ENCODE results near the gene TUSC2. TPM values are rescaled to one million over a fixed set of nuclear protein-coding genes. Genes with fewer than 3 reads are reported as not detected.

TUSC2 gene
- total RNA-seq, 1 experiment from 2014 or later, result 15.2 TPM

- H3K27ac ChIP-seq (ENCODE audit: low read depth, low read length, poor library complexity, severe bottlenecking), result no peak overlapping the region
- H3K36me3 ChIP-seq (ENCODE audit: insufficient read depth, low read length, poor library complexity, severe bottlenecking), result no peaks in the 10 kb centered on the region
- TF ChIP-seq, protein P1, sequence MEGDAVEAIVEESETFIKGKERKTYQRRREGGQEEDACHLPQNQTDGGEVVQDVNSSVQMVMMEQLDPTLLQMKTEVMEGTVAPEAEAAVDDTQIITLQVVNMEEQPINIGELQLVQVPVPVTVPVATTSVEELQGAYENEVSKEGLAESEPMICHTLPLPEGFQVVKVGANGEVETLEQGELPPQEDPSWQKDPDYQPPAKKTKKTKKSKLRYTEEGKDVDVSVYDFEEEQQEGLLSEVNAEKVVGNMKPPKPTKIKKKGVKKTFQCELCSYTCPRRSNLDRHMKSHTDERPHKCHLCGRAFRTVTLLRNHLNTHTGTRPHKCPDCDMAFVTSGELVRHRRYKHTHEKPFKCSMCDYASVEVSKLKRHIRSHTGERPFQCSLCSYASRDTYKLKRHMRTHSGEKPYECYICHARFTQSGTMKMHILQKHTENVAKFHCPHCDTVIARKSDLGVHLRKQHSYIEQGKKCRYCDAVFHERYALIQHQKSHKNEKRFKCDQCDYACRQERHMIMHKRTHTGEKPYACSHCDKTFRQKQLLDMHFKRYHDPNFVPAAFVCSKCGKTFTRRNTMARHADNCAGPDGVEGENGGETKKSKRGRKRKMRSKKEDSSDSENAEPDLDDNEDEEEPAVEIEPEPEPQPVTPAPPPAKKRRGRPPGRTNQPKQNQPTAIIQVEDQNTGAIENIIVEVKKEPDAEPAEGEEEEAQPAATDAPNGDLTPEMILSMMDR (conservative IDR thresholded peaks at IDR 0.05; ENCODE audit: low read depth, low read length), result no peak
- no peak for TF ChIP-seq EZH2 (IDR thresholded peaks at IDR 0.05; ENCODE audit: borderline replicate concordance, low read depth, low read length, poor library complexity, severe bottlenecking)
- intact Hi-C loops (cut with micrococcal nuclease; ENCODE audit: unreplicated experiment), result no loop called here
- H3K4me1 ChIP-seq (ENCODE audit: insufficient read depth, low read length, poor library complexity, severe bottlenecking), result no peaks in the 10 kb centered on the region
- H3K9me3 ChIP-seq (ENCODE audit: low read depth, low read length, poor library complexity, severe bottlenecking), result no peaks in the 10 kb centered on the region
- no peak overlapping the region for H3K4me3 ChIP-seq (ENCODE audit: low read depth, low read length, poor library complexity, severe bottlenecking)
- ChIA-PET CTCF (no interaction called here), POLR2A (ENCODE audit: low non-redundant PET) (interaction anchor here (0.6 kb wide), 1 partner anchor 557 kb away, joined by 9 read pairs; the partner anchor contains the start of gene AMIGO3)
- no peak for DNase-seq (ENCODE audit: low spot score)
- peaks cover 4% of the 10 kb centered on the region for H3K27me3 ChIP-seq (replicated peaks; ENCODE audit: insufficient read depth, low read depth, low read length, poor library complexity)
- no TSS peak for BruUV-seq (replicated peaks)
These were observed 51.3 kb downstream of the TUSC2 start for GRCh38 chr3:50276762-50277101.

GRCh38 chr3:50275996-50276761 lies 51.8 kb downstream of the TUSC2 start:
- no peaks in the 10 kb centered on the region for H3K4me1 ChIP-seq (ENCODE audit: insufficient read depth, low read length, poor library complexity, severe bottlenecking)
- H3K9me3 ChIP-seq (ENCODE audit: low read depth, low read length, poor library complexity, severe bottlenecking), result no peaks in the 10 kb centered on the region
- TF ChIP-seq, protein P1 (conservative IDR thresholded peaks at IDR 0.05; ENCODE audit: low read depth, low read length), result no peak
- TF ChIP-seq EZH2 (IDR thresholded peaks at IDR 0.05; ENCODE audit: borderline replicate concordance, low read depth, low read length, poor library complexity, severe bottlenecking), result no peak
- H3K36me3 ChIP-seq (ENCODE audit: insufficient read depth, low read length, poor library complexity, severe bottlenecking), result no peaks in the 10 kb centered on the region
- ChIA-PET POLR2A (ENCODE audit: low non-redundant PET) (no interaction called here), CTCF (no interaction called here)
- intact Hi-C loops (cut with micrococcal nuclease; ENCODE audit: unreplicated experiment), result no loop called here
- DNase-seq (ENCODE audit: low spot score), result no peak
- H3K27me3 ChIP-seq (replicated peaks; ENCODE audit: insufficient read depth, low read depth, low read length, poor library complexity), result peaks cover 4% of the 10 kb centered on the region
- H3K27ac ChIP-seq (ENCODE audit: low read depth, low read length, poor library complexity, severe bottlenecking), result no peak overlapping the region
- no peak overlapping the region for H3K4me3 ChIP-seq (ENCODE audit: low read depth, low read length, poor library complexity, severe bottlenecking)
- BruUV-seq (replicated peaks), result no TSS peak

DNA sequence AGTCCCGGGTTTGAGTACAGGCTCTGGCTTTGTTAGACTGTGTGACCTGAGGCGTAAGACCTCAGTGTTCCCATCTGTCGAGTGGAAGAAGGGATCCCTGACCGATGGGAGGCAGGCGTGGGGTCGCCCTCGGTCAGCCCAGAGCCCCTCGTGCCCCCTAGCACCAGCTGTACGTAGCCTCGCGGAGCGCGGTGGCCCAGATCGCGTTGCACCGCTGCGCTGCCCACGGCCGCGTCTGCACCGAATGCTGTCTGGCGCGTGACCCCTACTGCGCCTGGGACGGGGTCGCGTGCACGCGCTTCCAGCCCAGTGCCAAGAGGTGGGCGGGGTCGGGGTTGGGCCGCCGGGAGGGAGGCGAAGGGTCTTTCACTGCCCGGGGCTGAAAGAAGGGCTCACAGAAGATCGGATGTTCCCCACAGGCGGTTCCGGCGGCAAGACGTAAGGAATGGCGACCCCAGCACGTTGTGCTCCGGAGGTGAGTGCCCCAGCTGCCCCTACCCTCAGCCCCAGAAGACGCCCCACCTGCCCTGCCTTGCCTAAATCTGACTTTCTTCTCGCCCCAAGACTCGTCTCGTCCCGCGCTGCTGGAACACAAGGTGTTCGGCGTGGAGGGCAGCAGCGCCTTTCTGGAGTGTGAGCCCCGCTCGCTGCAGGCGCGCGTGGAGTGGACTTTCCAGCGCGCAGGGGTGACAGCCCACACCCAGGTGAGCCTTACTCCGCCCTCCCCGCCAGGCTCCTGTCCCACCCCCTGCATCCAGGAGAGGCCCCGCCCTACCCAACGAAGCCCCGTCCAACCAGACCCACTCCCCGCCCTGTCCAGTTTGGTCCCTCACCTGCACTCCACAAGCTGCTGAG lies 52.7 kb downstream of the TUSC2 start:
- POLR2A ChIA-PET (ENCODE audit: low non-redundant PET), result no interaction called here
- no peak for DNase-seq (ENCODE audit: low spot score)
- no TSS peak for BruUV-seq (replicated peaks)

More for the DNA sequence above, 52.7 kb downstream of the TUSC2 start:
- CTCF ChIA-PET, result interaction anchor here (0.6 to 0.7 kb wide), 2 partner anchors 128 to 1318 kb away, joined by 7 to 8 read pairs; no protein-coding TSS in a partner anchor
- H3K27ac ChIP-seq (ENCODE audit: low read depth, low read length, poor library complexity, severe bottlenecking), result no peak overlapping the region
- peaks cover 4% of the 10 kb centered on the region for H3K27me3 ChIP-seq (replicated peaks; ENCODE audit: insufficient read depth, low read depth, low read length, poor library complexity)
- no peaks in the 10 kb centered on the region for H3K9me3 ChIP-seq (ENCODE audit: low read depth, low read length, poor library complexity, severe bottlenecking)
- intact Hi-C loops (cut with micrococcal nuclease; ENCODE audit: unreplicated experiment), result no loop called here
- no peak overlapping the region for H3K4me3 ChIP-seq (ENCODE audit: low read depth, low read length, poor library complexity, severe bottlenecking)
- H3K36me3 ChIP-seq (ENCODE audit: insufficient read depth, low read length, poor library complexity, severe bottlenecking), result no peaks in the 10 kb centered on the region
- no peaks in the 10 kb centered on the region for H3K4me1 ChIP-seq (ENCODE audit: insufficient read depth, low read length, poor library complexity, severe bottlenecking)
- TF ChIP-seq EZH2 (IDR thresholded peaks at IDR 0.05; ENCODE audit: borderline replicate concordance, low read depth, low read length, poor library complexity, severe bottlenecking), result no peak
- TF ChIP-seq, protein P1 (conservative IDR thresholded peaks at IDR 0.05; ENCODE audit: low read depth, low read length), result no peak

Other genes with a start within 250 kb of the TUSC2 start
- gene RBM5, start 239.3 kb downstream of the TUSC2 start, total RNA-seq (2021), result 80.6 and 89.7 TPM in 2 replicates
- 3.9 and 7.8 TPM in 2 replicates for gene SEMA3F, start 172.9 kb downstream of the TUSC2 start, total RNA-seq (2021)
- gene GNAT1, start 136.6 kb downstream of the TUSC2 start, total RNA-seq (2021), result not detected in 2 replicates
- 0.31 TPM in 1 of 2 replicates, not detected in the other for gene SLC38A3, start 123.0 kb downstream of the TUSC2 start, total RNA-seq (2021)
- gene GNAI2, start 92.0 kb downstream of the TUSC2 start, total RNA-seq (2021), result 115 and 124 TPM in 2 replicates
- gene SEMA3B, start 59.1 kb downstream of the TUSC2 start, total RNA-seq (2021), result 0.43 and 2.0 TPM in 2 replicates
- not detected in 2 replicates for gene LSMEM2, start 49.1 kb downstream of the TUSC2 start, total RNA-seq (2021)
- 62.2 and 77.4 TPM in 2 replicates for gene IFRD2, start 35.8 kb downstream of the TUSC2 start, total RNA-seq (2021)
- gene HYAL3, start 28.8 kb downstream of the TUSC2 start, total RNA-seq (2021), result 3.0 and 3.7 TPM in 2 replicates
- gene NAA80, start 28.8 kb downstream of the TUSC2 start, total RNA-seq (2021), result 5.3 and 7.0 TPM in 2 replicates
- gene HYAL1, start 24.6 kb downstream of the TUSC2 start, total RNA-seq (2021), result 0.37 TPM in 1 of 2 replicates, not detected in the other
- 17.7 and 18.1 TPM in 2 replicates for gene HYAL2, start 5.5 kb downstream of the TUSC2 start, total RNA-seq (2021)
- 10.2 and 14.4 TPM in 2 replicates for gene RASSF1, start 12.6 kb upstream of the TUSC2 start, total RNA-seq (2021)
- 0.67 and 1.0 TPM in 2 replicates for gene ZMYND10, start 17.5 kb upstream of the TUSC2 start, total RNA-seq (2021)
- gene NPRL2, start 22.6 kb upstream of the TUSC2 start, total RNA-seq (2021), result 15.2 and 16.0 TPM in 2 replicates
- 7.9 and 8.2 TPM in 2 replicates for gene CYB561D2, start 22.6 kb upstream of the TUSC2 start, total RNA-seq (2021)
- gene TMEM115, start 31.3 kb upstream of the TUSC2 start, total RNA-seq (2021), result 17.3 and 19.4 TPM in 2 replicates
- gene CACNA2D2, start 175.4 kb upstream of the TUSC2 start, total RNA-seq (2021), result 0.17 and 0.68 TPM in 2 replicates
- gene C3orf18, start 239.5 kb upstream of the TUSC2 start, total RNA-seq (2021), result 1.5 and 4.9 TPM in 2 replicates
- 5.7 and 7.9 TPM in 2 replicates for gene HEMK1, start 241.3 kb upstream of the TUSC2 start, total RNA-seq (2021)